ENCODE results near the gene MED15.
"Not testable (repeated sequence)": the region's sequence is repeated elsewhere in the genome, so short reads cannot be mapped to it uniquely, and the experiment has no call there.

The MED15 gene

GRCh38 chr22:20604092-20604747, 96.8 kb downstream of the MED15 start:
- DNase-seq (ENCODE audit: low spot score): no peak

GRCh38 chr22:20604776-20605221, 97.4 kb downstream of the MED15 start:
- no peak for DNase-seq (ENCODE audit: low spot score)

- no peak for DNase-seq (ENCODE audit: low spot score)
Measured at GRCh38 chr22:20605328-20605727, 97.9 kb downstream of the MED15 start.

GRCh38 chr22:20606041-20606783, 98.8 kb downstream of the MED15 start:
- peak; percentile 75 for DNase-seq (ENCODE audit: low spot score)

- DNase-seq (ENCODE audit: low spot score): no peak
Measured at GRCh38 chr22:20606784-20607128, 99.3 kb downstream of the MED15 start.

- DNase-seq (ENCODE audit: low spot score): no peak
Measured at GRCh38 chr22:20607157-20607907, 99.9 kb downstream of the MED15 start.

- DNase-seq (ENCODE audit: low spot score): no peak
Measured at GRCh38 chr22:20610243-20610686, 102.9 kb downstream of the MED15 start.

- no peak for DNase-seq (ENCODE audit: low spot score)
Measured at GRCh38 chr22:20610757-20611156, 103.3 kb downstream of the MED15 start.

GRCh38 chr22:20611418-20611817, 104.0 kb downstream of the MED15 start:
- no peak for DNase-seq (ENCODE audit: low spot score)

GRCh38 chr22:20613301-20613700, 105.9 kb downstream of the MED15 start:
- no peak for DNase-seq (ENCODE audit: low spot score)

GRCh38 chr22:20615021-20615420, 107.6 kb downstream of the MED15 start:
- peak; percentile 42 for DNase-seq (ENCODE audit: low spot score)

GRCh38 chr22:20615533-20616450, 108.4 kb downstream of the MED15 start:
- no peak for DNase-seq (ENCODE audit: low spot score)

- DNase-seq (ENCODE audit: low spot score): no peak
Measured at GRCh38 chr22:20616451-20617043, 109.1 kb downstream of the MED15 start.

GRCh38 chr22:20618488-20618887, 111.1 kb downstream of the MED15 start:
- no peak for DNase-seq (ENCODE audit: low spot score)

- no peak for DNase-seq (ENCODE audit: low spot score)
Measured at GRCh38 chr22:20619045-20619892, 111.9 kb downstream of the MED15 start.

- DNase-seq (ENCODE audit: low spot score): not testable (repeated sequence)
Measured at GRCh38 chr22:20619893-20620194, 112.4 kb downstream of the MED15 start.

- no peak for DNase-seq (ENCODE audit: low spot score)
Measured at GRCh38 chr22:20621162-20621561, 113.8 kb downstream of the MED15 start.

- no peak for DNase-seq (ENCODE audit: low spot score)
Measured at GRCh38 chr22:20622650-20623339, 115.4 kb downstream of the MED15 start.

- peak; percentile 20 for DNase-seq (ENCODE audit: low spot score)
Measured at GRCh38 chr22:20624161-20624616, 116.8 kb downstream of the MED15 start.

GRCh38 chr22:20625270-20625669, 117.9 kb downstream of the MED15 start:
- DNase-seq (ENCODE audit: low spot score): no peak
